Nephron (organoid): ENCODE data around the gene RAB11FIP4.

Experiments used
- H3K27ac Mint-ChIP-seq, 3 experiments: 2 replicates each; pipeline ENCODE4 v1.8.0; 2020; ENCODE audit warnings: mixed read lengths in 3 of 3, mild to moderate bottlenecking in 2 of 3, moderate library complexity in 1 of 3
- H3K27me3 Mint-ChIP-seq: 2 replicates; pipeline ENCODE4 v1.8.0; 2021; ENCODE audit warnings: low read depth, mild to moderate bottlenecking, moderate library complexity, mixed read lengths
- H3K36me3 Mint-ChIP-seq: 2 replicates; pipeline ENCODE4 v1.8.0; 2020; ENCODE audit warnings: low read depth, mixed read lengths
- H3K4me1 Mint-ChIP-seq: 2 replicates; pipeline ENCODE4 v1.8.0; 2020; ENCODE audit warnings: mixed read lengths
- H3K4me3 Mint-ChIP-seq, 3 experiments: 2 replicates each; pipeline ENCODE4 v1.8.0; 2020; ENCODE audit warnings: mild to moderate bottlenecking in 3 of 3, mixed read lengths in 3 of 3, moderate library complexity in 2 of 3
- H3K9me3 Mint-ChIP-seq: 2 replicates; pipeline ENCODE4 v1.8.0; 2020; ENCODE audit warnings: mixed read lengths
- TF ChIP-seq, protein P1 (sequence below), 3 experiments: fragments of 200-600 bp; sonication (generic); IDR thresholded peaks; one replicate each; pipeline ENCODE4 v1.5.0; 2021; ENCODE audit warnings: antibody characterized with exemption in 3 of 3; ENCODE audit not compliant: unreplicated experiment in 3 of 3

RAB11FIP4 gene

GRCh38 chr17:31467502-31468256 lies 76.2 kb downstream of the RAB11FIP4 start:
- Mint-ChIP-seq H3K4me1 (peaks cover 24% of the 10 kb centered on the region), H3K27me3 (peaks cover 10% of the 10 kb centered on the region), H3K27ac (peak overlapping the region in 1 of 3 experiments; percentile 86), H3K36me3 (no peaks in the 10 kb centered on the region), H3K4me3 (no peak overlapping the region), H3K9me3 (no peaks in the 10 kb centered on the region)
- TF ChIP-seq, protein P1, sequence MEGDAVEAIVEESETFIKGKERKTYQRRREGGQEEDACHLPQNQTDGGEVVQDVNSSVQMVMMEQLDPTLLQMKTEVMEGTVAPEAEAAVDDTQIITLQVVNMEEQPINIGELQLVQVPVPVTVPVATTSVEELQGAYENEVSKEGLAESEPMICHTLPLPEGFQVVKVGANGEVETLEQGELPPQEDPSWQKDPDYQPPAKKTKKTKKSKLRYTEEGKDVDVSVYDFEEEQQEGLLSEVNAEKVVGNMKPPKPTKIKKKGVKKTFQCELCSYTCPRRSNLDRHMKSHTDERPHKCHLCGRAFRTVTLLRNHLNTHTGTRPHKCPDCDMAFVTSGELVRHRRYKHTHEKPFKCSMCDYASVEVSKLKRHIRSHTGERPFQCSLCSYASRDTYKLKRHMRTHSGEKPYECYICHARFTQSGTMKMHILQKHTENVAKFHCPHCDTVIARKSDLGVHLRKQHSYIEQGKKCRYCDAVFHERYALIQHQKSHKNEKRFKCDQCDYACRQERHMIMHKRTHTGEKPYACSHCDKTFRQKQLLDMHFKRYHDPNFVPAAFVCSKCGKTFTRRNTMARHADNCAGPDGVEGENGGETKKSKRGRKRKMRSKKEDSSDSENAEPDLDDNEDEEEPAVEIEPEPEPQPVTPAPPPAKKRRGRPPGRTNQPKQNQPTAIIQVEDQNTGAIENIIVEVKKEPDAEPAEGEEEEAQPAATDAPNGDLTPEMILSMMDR (IDR thresholded peaks at IDR 0.05; ENCODE audit: unreplicated experiment in 3 of 3) = no peak

DNA sequence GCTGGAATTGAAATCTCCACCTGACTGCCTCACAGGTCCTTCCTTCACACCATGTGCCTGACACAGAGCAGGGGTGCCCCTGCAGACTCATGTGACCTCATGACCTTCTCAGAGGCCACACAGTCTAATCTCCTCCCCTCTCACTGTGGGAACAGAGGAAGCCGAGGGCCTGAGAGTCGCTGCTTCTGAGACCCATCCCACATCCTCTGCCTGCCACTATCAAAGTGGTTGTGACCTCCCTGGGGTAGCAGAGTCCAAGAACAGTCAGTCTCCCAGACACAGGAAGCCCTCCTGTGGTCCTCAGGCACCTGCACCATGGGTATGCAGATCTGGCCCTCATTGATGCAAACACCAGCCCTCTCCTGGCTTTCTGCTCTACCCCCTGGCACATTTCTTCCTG lies 78.5 kb downstream of the RAB11FIP4 start:
- Mint-ChIP-seq H3K36me3 (no peaks in the 10 kb centered on the region), H3K9me3 (no peaks in the 10 kb centered on the region), H3K4me3 (no peak overlapping the region), H3K27me3 (peaks cover 23% of the 10 kb centered on the region), H3K27ac (peak overlapping the region in 1 of 3 experiments; percentile 47), H3K4me1 (peaks cover 15% of the 10 kb centered on the region)
- TF ChIP-seq, protein P1 (IDR thresholded peaks at IDR 0.05; ENCODE audit: unreplicated experiment in 3 of 3) = no peak

- Mint-ChIP-seq H3K27me3 (peaks cover 23% of the 10 kb centered on the region), H3K9me3 (no peaks in the 10 kb centered on the region), H3K4me1 (peaks cover 15% of the 10 kb centered on the region), H3K4me3 (no peak overlapping the region), H3K27ac (no peak overlapping the region), H3K36me3 (no peaks in the 10 kb centered on the region)
- TF ChIP-seq, protein P1 (IDR thresholded peaks at IDR 0.05; ENCODE audit: unreplicated experiment in 3 of 3) = no peak
Observed at GRCh38 chr17:31470592-31470991, 79.1 kb downstream of the RAB11FIP4 start.

DNA sequence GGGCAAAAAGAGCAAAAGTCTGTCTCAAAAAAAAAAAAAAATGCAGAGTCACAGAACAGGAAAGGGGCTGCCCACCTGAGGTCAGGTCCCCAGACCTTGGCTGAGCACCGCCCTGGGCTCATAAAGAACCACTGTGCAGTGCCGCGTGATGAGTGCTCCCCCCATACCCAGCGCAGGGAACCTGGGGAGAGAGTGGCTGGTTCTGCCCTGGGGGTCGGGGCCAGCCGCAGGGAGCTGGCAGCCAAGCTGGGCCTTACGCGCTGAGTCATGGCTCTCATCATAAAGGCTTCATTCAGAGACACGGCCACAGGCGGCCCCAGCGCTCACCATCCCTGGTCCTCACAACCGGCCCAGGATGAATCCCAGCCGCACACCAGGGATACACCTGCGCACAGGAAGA lies 80.7 kb downstream of the RAB11FIP4 start:
- TF ChIP-seq, protein P1 (IDR thresholded peaks at IDR 0.05; ENCODE audit: unreplicated experiment in 3 of 3) = no peak
- Mint-ChIP-seq H3K4me3 (no peak overlapping the region), H3K36me3 (no peaks in the 10 kb centered on the region), H3K27ac (no peak overlapping the region), H3K4me1 (peaks cover 10% of the 10 kb centered on the region), H3K9me3 (no peaks in the 10 kb centered on the region), H3K27me3 (peaks cover 26% of the 10 kb centered on the region)

DNA sequence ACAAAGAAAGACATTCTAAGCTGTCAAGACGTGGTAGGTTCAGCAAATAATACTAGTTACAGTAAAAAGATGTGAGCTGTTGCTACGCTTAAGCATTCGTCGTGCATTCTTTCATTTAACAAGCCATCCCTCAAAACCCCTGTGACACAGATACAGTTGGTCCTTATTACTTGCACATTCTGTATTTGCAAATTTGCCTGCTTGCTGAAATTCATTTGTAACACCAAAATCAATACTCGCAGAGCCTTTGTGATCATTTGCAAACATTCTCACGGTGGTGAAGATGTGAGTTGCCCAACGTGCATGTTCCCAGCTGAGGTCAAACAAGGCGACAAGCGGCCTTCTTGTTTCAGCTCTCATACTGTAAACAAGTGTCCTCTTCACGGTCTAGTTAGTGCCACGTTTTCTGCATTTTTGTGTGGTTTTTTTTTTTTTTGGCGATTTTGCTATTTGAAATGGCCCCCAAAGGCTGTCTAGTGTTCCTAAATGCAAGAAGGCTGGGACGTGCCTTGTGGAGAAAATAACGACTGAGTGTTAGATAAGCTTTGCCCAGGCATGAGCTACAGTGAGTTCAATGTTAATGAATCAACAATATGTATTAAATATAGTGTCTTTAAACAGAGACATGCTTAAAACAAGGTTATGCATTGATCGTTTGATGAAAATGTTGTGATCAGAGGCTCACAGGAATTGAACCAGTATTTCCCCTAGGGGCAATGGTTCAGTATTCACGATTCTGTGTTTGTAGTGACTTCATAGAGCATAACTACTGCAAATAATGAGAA lies 84.1 kb downstream of the RAB11FIP4 start:
- Mint-ChIP-seq H3K9me3 (no peaks in the 10 kb centered on the region), H3K36me3 (no peaks in the 10 kb centered on the region), H3K4me1 (no peaks in the 10 kb centered on the region), H3K27me3 (peaks cover 42% of the 10 kb centered on the region), H3K4me3 (no peak overlapping the region), H3K27ac (no peak overlapping the region)
- TF ChIP-seq, protein P1 (IDR thresholded peaks at IDR 0.05; ENCODE audit: unreplicated experiment in 3 of 3) = no peak
